GM12892 (cell line): Measurements from ENCODE around the gene WWOX.

Experiments
- POLR2A ChIP-seq: IDR thresholded peaks from 2 replicates; pipeline ENCODE4 v1.6.1; 2011; ENCODE audit warnings: low read depth, low read length, control low read depth
- POLR2AphosphoS5 ChIP-seq: IDR thresholded peaks from 2 replicates; pipeline ENCODE4 v1.6.1; 2011; ENCODE audit warnings: low read depth, low read length, control low read depth

GRCh38 chr16:78503602-78504001 is 404.1 kb downstream of the WWOX start:
- TF ChIP-seq POLR2A (no peak), POLR2AphosphoS5 (no peak)
